ENCODE data around the gene PDCD11.

GRCh38 chr10:103480521-103480920 is 84.1 kb downstream of the PDCD11 start:
- TF ChIP-seq CTCF (IDR thresholded peaks at IDR 0.05) (no peak), MAX (IDR thresholded peaks at IDR 0.05) (no peak), EP300 (IDR thresholded peaks at IDR 0.05) (no peak), RFX5 (IDR thresholded peaks at IDR 0.05) (no peak), EHMT2 (IDR thresholded peaks at IDR 0.05; ENCODE audit: low read depth) (no peak)
- TF ChIP-seq, protein P1, sequence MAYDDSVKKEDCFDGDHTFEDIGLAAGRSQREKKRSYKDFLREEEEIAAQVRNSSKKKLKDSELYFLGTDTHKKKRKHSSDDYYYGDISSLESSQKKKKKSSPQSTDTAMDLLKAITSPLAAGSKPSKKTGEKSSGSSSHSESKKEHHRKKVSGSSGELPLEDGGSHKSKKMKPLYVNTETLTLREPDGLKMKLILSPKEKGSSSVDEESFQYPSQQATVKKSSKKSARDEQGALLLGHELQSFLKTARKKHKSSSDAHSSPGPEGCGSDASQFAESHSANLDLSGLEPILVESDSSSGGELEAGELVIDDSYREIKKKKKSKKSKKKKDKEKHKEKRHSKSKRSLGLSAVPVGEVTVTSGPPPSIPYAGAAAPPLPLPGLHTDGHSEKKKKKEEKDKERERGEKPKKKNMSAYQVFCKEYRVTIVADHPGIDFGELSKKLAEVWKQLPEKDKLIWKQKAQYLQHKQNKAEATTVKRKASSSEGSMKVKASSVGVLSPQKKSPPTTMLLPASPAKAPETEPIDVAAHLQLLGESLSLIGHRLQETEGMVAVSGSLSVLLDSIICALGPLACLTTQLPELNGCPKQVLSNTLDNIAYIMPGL (CRISPR knock-in tag; IDR thresholded peaks at IDR 0.05; ENCODE audit: borderline replicate concordance), result no peak
